Vagina (tissue), 2 donors: Measurements from ENCODE around the gene FAM3B.

ENCODE experiments used
- CTCF ChIP-seq, 3 experiments: fragments of 450-650 bp in 2 of 3; fragments of 200-600 bp in 1 of 3; sonication (generic) in 1 of 3; IDR thresholded peaks; one replicate each; pipeline ENCODE4 v1.5.1; 2017 to 2019; ENCODE audit warnings: antibody characterized with exemption in 3 of 3, mild to moderate bottlenecking in 2 of 3, moderate library complexity in 2 of 3
- POLR2A ChIP-seq, 2 donors: fragments of 450-650 bp; IDR thresholded peaks; one replicate each; pipeline ENCODE4 v1.6.1; 2017; ENCODE audit warnings: antibody characterized with exemption in 2 of 2, mild to moderate bottlenecking in 2 of 2, moderate library complexity in 2 of 2
- POLR2AphosphoS5 ChIP-seq, 2 donors: sonication (generic); formaldehyde crosslinking; IDR thresholded peaks; one replicate each; pipeline ENCODE4 v1.9.0; 2017; ENCODE audit warnings: antibody characterized with exemption in 2 of 2, mild to moderate bottlenecking in 2 of 2, low read depth in 1 of 2; ENCODE audit not compliant: insufficient read depth in 1 of 2

- TF ChIP-seq POLR2A (IDR thresholded peaks at IDR 0.05) (no peak), CTCF (IDR thresholded peaks at IDR 0.05) (no peak), POLR2AphosphoS5 (IDR thresholded peaks at IDR 0.05; ENCODE audit: insufficient read depth in 1 of 2, low read depth in 1 of 2) (no peak)
Observed at GRCh38 chr21:41387824-41388223, 71.2 kb downstream of the FAM3B start.
